B cell (primary cell): ENCODE results near the gene FAM170A. TPM values are rescaled to one million over a fixed set of nuclear protein-coding genes. Genes with fewer than 3 reads are reported as not detected.

ENCODE experiments used
- ATAC-seq: fragments of 200-7000 bp; cut with Tn5 transposase; one replicate; pipeline ENCODE4 v1.10.0; 2021; ENCODE audit warnings: low read depth, mild to moderate bottlenecking, moderate number of reproducible peaks, moderate library complexity
- CTCF ChIA-PET: fragments of 350-600 bp; sonication (Branson Sonifier 250); formaldehyde crosslinking; loops from one replicate; lab custom pipeline; 2021; ENCODE audit warnings: antibody characterized with exemption, inconsistent platforms; lab: Charles Lee
- POLR2A ChIA-PET: fragments of 350-600 bp; sonication (Branson Sonifier 250); formaldehyde crosslinking; loops from one replicate; lab custom pipeline; 2021; ENCODE audit warnings: antibody characterized with exemption; lab: Charles Lee
- DNase-seq: peaks from one replicate; pipeline ENCODE4 v3.0.0; 2013
- H2AFZ ChIP-seq: 2 replicates; pipeline ENCODE4 v1.6.1; 2012; ENCODE audit warnings: mild to moderate bottlenecking, low read depth, low read length; ENCODE audit not compliant: insufficient read depth, poor library complexity, severe bottlenecking
- H3K27ac ChIP-seq, 2 donors: 1 replicate in 1 of 2; 2 replicates in 1 of 2; pipeline ENCODE4 v1.5.1; 2012 to 2013; ENCODE audit warnings: low read length in 2 of 2, mild to moderate bottlenecking in 2 of 2, moderate library complexity in 1 of 2
- H3K27me3 ChIP-seq, 4 experiments: fragments of 200-600 bp in 1 of 4; sonication (generic) in 1 of 4; replicated peaks in 1 of 4; 1 replicate in 2 of 4; 2 replicates in 2 of 4; pipeline versions ENCODE4 v1.6.1 to v1.7.0; 2013 to 2016; ENCODE audit warnings: low read length in 3 of 4, mild to moderate bottlenecking in 2 of 4, mixed read lengths in 1 of 4, moderate library complexity in 1 of 4; ENCODE audit not compliant: insufficient read depth in 4 of 4, control insufficient read depth in 3 of 4; ENCODE audit errors: control extremely low read depth in 1 of 4
- H3K36me3 ChIP-seq, 2 experiments: replicated peaks in 1 of 2; 1 replicate in 1 of 2; 2 replicates in 1 of 2; pipeline versions ENCODE4 v1.6.1 to v1.7.1; 2013; ENCODE audit warnings: low read length in 1 of 2; ENCODE audit not compliant: insufficient read depth in 2 of 2, control insufficient read depth in 1 of 2; ENCODE audit errors: control extremely low read depth in 1 of 2, extremely low read depth in 1 of 2
- H3K4me1 ChIP-seq, 2 donors: fragments of 200-600 bp in 1 of 2; sonication (generic) in 1 of 2; 1 replicate in 1 of 2; 2 replicates in 1 of 2; pipeline versions ENCODE4 v1.5.1 to v1.6.1; 2013 to 2017; ENCODE audit warnings: low read length in 2 of 2; ENCODE audit not compliant: control insufficient read depth in 2 of 2, insufficient read depth in 2 of 2
- H3K4me2 ChIP-seq: replicated peaks from 2 replicates; pipeline ENCODE3; 2012; ENCODE audit warnings: mild to moderate bottlenecking, low read depth, low read length; ENCODE audit not compliant: poor library complexity, severe bottlenecking
- H3K4me3 ChIP-seq, 5 experiments: fragments of 200-600 bp in 1 of 5; sonication (generic) in 1 of 5; 1 replicate in 3 of 5; 2 replicates in 2 of 5; pipeline versions ENCODE4 v1.5.1 to v1.7.0; 2011 to 2016; ENCODE audit warnings: low read length in 4 of 5, mild to moderate bottlenecking in 4 of 5, low read depth in 2 of 5, control low read depth in 1 of 5, moderate library complexity in 1 of 5; ENCODE audit not compliant: insufficient read depth in 1 of 5; ENCODE audit errors: control extremely low read depth in 1 of 5, extremely low read depth in 1 of 5
- H3K79me2 ChIP-seq: fragments of 200-600 bp; sonication (generic); one replicate; pipeline ENCODE4 v1.6.0; 2016; ENCODE audit warnings: low read length; ENCODE audit not compliant: control insufficient read depth, insufficient read depth
- H3K9ac ChIP-seq: fragments of 200-600 bp; sonication (generic); 2 replicates; pipeline ENCODE4 v1.6.1; 2017; ENCODE audit warnings: mild to moderate bottlenecking, low read length, moderate library complexity
- H3K9me3 ChIP-seq, 3 donors: one replicate each; pipeline versions ENCODE4 v1.6.1 to v1.7.1; 2013; ENCODE audit warnings: low read length in 2 of 3; ENCODE audit not compliant: control insufficient read depth in 2 of 3, insufficient read depth in 1 of 3; ENCODE audit errors: control extremely low read depth in 1 of 3
- H4K20me1 ChIP-seq: 2 replicates; pipeline ENCODE4 v1.6.0; 2012; ENCODE audit warnings: mild to moderate bottlenecking, low read length; ENCODE audit not compliant: insufficient read depth, control insufficient read depth, poor library complexity, severe bottlenecking
- H3K27ac Mint-ChIP-seq: one replicate; pipeline ENCODE4 v1.8.0; 2021; ENCODE audit warnings: mixed read lengths
- H3K27me3 Mint-ChIP-seq: one replicate; pipeline ENCODE4 v1.8.0; 2021; ENCODE audit warnings: mixed read lengths
- H3K4me1 Mint-ChIP-seq: one replicate; pipeline ENCODE4 v1.8.0; 2021; ENCODE audit warnings: mixed read lengths
- H3K4me3 Mint-ChIP-seq: one replicate; pipeline ENCODE4 v1.8.0; 2021; ENCODE audit warnings: mixed read lengths
- H3K9me3 Mint-ChIP-seq: one replicate; pipeline ENCODE4 v1.8.0; 2022; ENCODE audit warnings: mixed read lengths; ENCODE audit not compliant: insufficient read depth
- EZH2 ChIP-seq: IDR thresholded peaks from 2 replicates; pipeline ENCODE4 v1.6.1; 2012; ENCODE audit warnings: borderline replicate concordance, low read depth, mild to moderate bottlenecking, moderate library complexity, low read length; ENCODE audit not compliant: insufficient read depth, poor library complexity, severe bottlenecking
- WGBS: methylation state at CpG from one replicate; pipeline ENCODE4 v1.1.5; 2013; ENCODE audit warnings: missing lambda C conversion rate; ENCODE audit not compliant: insufficient coverage; 5-methylcytosine and 5-hydroxymethylcytosine counted together
- intact Hi-C: fragments of 100-400 bp; cut with micrococcal nuclease; formaldehyde crosslinking; loops from one replicate; pipeline ENCODE4 v1.10.0; 2022
- polyA plus RNA-seq: library from polyadenylated mRNA; depleted of rRNA; stranded (reverse); fragments of >200 nt; gene quantifications from 2 replicates; pipeline ENCODE4 v1.2.3, GENCODE V29; 2012
- total RNA-seq, 2 donors: library from RNA; stranded (reverse); fragments of 120-200 nt in 1 of 2; gene quantifications; 1 replicate in 1 of 2; 2 replicates in 1 of 2; pipeline versions ENCODE4 v1.2.3 to v1.2.4, GENCODE V29; 2013 to 2022
- TF ChIP-seq, protein P1 (sequence below): fragments of 200-600 bp; IDR thresholded peaks from one replicate; pipeline ENCODE4 v1.8.0; 2022; ENCODE audit warnings: antibody characterized with exemption, mild to moderate bottlenecking

The FAM170A gene
- total and polyA plus RNA-seq, 2 donors (not counting 1 experiment from before 2014, with no cell fraction given), result not detected

DNA sequence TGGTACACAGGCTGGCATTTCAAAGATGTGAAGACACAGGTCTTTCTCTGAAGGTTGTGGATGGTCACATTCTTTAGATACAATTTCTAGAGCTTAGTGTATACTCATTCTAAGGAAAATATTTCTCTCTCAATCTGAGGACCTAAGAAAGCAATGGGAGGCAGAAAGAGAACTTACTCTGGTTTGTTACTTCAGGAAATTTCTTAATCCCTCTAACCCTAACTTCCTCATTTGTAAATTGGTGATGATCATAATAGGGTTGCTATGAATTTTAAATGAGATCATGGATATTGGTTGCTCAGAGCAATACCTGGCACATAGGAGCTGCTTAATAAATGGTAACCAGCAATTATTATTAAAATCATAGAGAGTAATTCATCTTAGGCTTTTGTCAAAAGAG is 22.1 kb downstream of the FAM170A start:
- Mint-ChIP-seq H3K4me1 (no peaks in the 10 kb centered on the region), H3K4me3 (no peak overlapping the region), H3K9me3 (no peaks in the 10 kb centered on the region), H3K27ac (no peak overlapping the region), H3K27me3 (peaks cover 22% of the 10 kb centered on the region)
- ChIA-PET CTCF (no interaction called here), POLR2A (no interaction called here)
- Histone ChIP-seq H4K20me1 (no peaks in the 10 kb centered on the region), H3K27ac (no peak overlapping the region), H3K4me3 (no peak overlapping the region), H3K9me3 (no peaks in the 10 kb centered on the region), H2AFZ (no peak overlapping the region), H3K4me1 (no peaks in the 10 kb centered on the region), H3K27me3 (peaks cover 0 to 5% (median 0%) of the 10 kb centered on the region in 4 experiments), H3K9ac (no peak overlapping the region), H3K4me2 (no peak overlapping the region), H3K36me3 (no peaks in the 10 kb centered on the region), H3K79me2 (no peaks in the 10 kb centered on the region)
- no peak for TF ChIP-seq EZH2
- TF ChIP-seq, protein P1, sequence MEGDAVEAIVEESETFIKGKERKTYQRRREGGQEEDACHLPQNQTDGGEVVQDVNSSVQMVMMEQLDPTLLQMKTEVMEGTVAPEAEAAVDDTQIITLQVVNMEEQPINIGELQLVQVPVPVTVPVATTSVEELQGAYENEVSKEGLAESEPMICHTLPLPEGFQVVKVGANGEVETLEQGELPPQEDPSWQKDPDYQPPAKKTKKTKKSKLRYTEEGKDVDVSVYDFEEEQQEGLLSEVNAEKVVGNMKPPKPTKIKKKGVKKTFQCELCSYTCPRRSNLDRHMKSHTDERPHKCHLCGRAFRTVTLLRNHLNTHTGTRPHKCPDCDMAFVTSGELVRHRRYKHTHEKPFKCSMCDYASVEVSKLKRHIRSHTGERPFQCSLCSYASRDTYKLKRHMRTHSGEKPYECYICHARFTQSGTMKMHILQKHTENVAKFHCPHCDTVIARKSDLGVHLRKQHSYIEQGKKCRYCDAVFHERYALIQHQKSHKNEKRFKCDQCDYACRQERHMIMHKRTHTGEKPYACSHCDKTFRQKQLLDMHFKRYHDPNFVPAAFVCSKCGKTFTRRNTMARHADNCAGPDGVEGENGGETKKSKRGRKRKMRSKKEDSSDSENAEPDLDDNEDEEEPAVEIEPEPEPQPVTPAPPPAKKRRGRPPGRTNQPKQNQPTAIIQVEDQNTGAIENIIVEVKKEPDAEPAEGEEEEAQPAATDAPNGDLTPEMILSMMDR, result no peak
- no peak for ATAC-seq
- intact Hi-C loops, result no loop called here
- DNase-seq, result no peak

DNA sequence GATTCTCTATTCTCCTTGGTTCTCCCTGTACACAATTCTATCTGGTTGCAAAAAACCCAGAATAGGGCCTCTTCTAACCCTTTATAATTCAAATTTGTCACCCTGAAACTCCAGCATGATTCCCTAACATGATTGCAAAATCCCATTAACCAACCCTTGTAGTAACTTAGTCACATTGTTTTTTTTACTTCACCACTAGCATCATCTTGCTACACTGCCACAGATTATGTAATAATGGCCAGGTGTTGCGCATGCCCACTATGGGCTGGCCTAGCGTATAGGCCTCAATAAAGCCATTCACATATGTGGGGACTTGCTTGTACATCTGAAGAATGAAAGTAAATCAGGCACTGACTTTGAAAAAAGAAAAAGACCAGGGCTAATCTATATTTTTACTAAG is 25.7 kb downstream of the FAM170A start:
- H3K27ac ChIP-seq, result no peak overlapping the region
- H3K9me3 ChIP-seq, result no peaks in the 10 kb centered on the region
- no peaks in the 10 kb centered on the region for H3K4me1 ChIP-seq
- WGBS, result no CpG with 5 or more reads among the region's 2 CpGs
- Mint-ChIP-seq H3K9me3 (peaks cover 1% of the 10 kb centered on the region), H3K4me1 (no peaks in the 10 kb centered on the region), H3K27ac (no peak overlapping the region), H3K4me3 (no peak overlapping the region), H3K27me3 (peaks cover 5% of the 10 kb centered on the region)
- no peak overlapping the region for H3K4me2 ChIP-seq
- H4K20me1 ChIP-seq, result no peaks in the 10 kb centered on the region
- H3K4me3 ChIP-seq, result no peak overlapping the region
- H3K27me3 ChIP-seq, result no peaks in the 10 kb centered on the region
- ChIA-PET CTCF (no interaction called here), POLR2A (no interaction called here)
- H3K79me2 ChIP-seq, result no peaks in the 10 kb centered on the region
- H2AFZ ChIP-seq, result no peak overlapping the region
- TF ChIP-seq EZH2, result no peak
- TF ChIP-seq, protein P1, result no peak
- DNase-seq (no peak), ATAC-seq (no peak)
- no peak overlapping the region for H3K9ac ChIP-seq
- no peaks in the 10 kb centered on the region for H3K36me3 ChIP-seq
- intact Hi-C loops, result no loop called here
